Upper lobe of left lung (tissue), 6 donors: ENCODE measurements around the gene PHF8. TPM values are rescaled to one million over a fixed set of nuclear protein-coding genes. Genes with fewer than 3 reads are reported as not detected.

Experiments used
- ATAC-seq, 2 donors: fragments of 200-7000 bp; cut with Tn5 transposase; one replicate each; pipeline ENCODE4 v1.9.1; 2022; ENCODE audit warnings: mild to moderate bottlenecking in 2 of 2, moderate library complexity in 2 of 2; ENCODE audit not compliant: low FRiP score in 2 of 2
- DNase-seq, 2 donors: peaks; one replicate each; pipeline ENCODE4 v3.0.0-alpha.2; 2019 to 2020
- H3K27ac ChIP-seq, 4 donors: fragments of 200-600 bp; sonication (generic); one replicate each; pipeline ENCODE4 v1.5.1; 2016 to 2019
- H3K27me3 ChIP-seq, 4 donors: fragments of 200-600 bp; sonication (generic); one replicate each; pipeline ENCODE4 v1.5.1; 2017 to 2019
- H3K36me3 ChIP-seq, 4 donors: fragments of 200-600 bp; sonication (generic); one replicate each; pipeline ENCODE4 v1.5.1; 2016 to 2019
- H3K4me1 ChIP-seq, 4 donors: fragments of 200-600 bp; sonication (generic); one replicate each; pipeline ENCODE4 v1.5.1; 2018 to 2019
- H3K4me3 ChIP-seq, 4 donors: fragments of 200-600 bp; sonication (generic); one replicate each; pipeline ENCODE4 v1.5.1; 2017 to 2019; ENCODE audit warnings: mild to moderate bottlenecking in 2 of 4, moderate library complexity in 1 of 4
- H3K9me3 ChIP-seq, 4 donors: fragments of 200-600 bp; sonication (generic); one replicate each; pipeline ENCODE4 v1.5.1; 2018 to 2019
- CTCF ChIP-seq, 6 experiments: fragments of 450-650 bp in 4 of 6; fragments of 200-600 bp in 2 of 6; sonication (generic) in 2 of 6; IDR thresholded peaks; one replicate each; pipeline ENCODE4 v1.5.1; 2016 to 2019; ENCODE audit warnings: antibody characterized with exemption in 6 of 6
- EP300 ChIP-seq, 4 donors: sonication (generic); formaldehyde crosslinking; IDR thresholded peaks; one replicate each; pipeline ENCODE4 v1.5.1; 2017; ENCODE audit warnings: antibody characterized with exemption in 4 of 4, control low read depth in 2 of 4
- POLR2A ChIP-seq, 4 donors: fragments of 450-650 bp; IDR thresholded peaks; one replicate each; pipeline ENCODE4 v1.5.1; 2016 to 2017; ENCODE audit warnings: antibody characterized with exemption in 4 of 4, mild to moderate bottlenecking in 2 of 4
- POLR2AphosphoS5 ChIP-seq, 2 donors: sonication (generic); formaldehyde crosslinking; IDR thresholded peaks; one replicate each; pipeline ENCODE4 v1.5.1; 2017; ENCODE audit warnings: antibody characterized with exemption in 2 of 2
- WGBS, 2 donors: methylation state at CpG; one replicate each; pipeline ENCODE4 v1.1.5; 2017 to 2018; 5-methylcytosine and 5-hydroxymethylcytosine counted together
- total RNA-seq, 6 donors: library from RNA; depleted of rRNA in 4 of 6; stranded (reverse); fragments of >200 nt in 4 of 6; gene quantifications; one replicate each; pipeline versions ENCODE4 v1.1.0 to v1.2.1, GENCODE V29; 2016 to 2021
- donor health status: DM: no; HTN: no; CAD: no; lungs with moderate emphysema.
- donor health status: DM: no; HTN: yes; CAD: no; lungs with severe emphysema.

PHF8 gene
- total RNA-seq, 6 donors from 2014 or later: 23.7 to 125 (median 27.1) TPM

DNA sequence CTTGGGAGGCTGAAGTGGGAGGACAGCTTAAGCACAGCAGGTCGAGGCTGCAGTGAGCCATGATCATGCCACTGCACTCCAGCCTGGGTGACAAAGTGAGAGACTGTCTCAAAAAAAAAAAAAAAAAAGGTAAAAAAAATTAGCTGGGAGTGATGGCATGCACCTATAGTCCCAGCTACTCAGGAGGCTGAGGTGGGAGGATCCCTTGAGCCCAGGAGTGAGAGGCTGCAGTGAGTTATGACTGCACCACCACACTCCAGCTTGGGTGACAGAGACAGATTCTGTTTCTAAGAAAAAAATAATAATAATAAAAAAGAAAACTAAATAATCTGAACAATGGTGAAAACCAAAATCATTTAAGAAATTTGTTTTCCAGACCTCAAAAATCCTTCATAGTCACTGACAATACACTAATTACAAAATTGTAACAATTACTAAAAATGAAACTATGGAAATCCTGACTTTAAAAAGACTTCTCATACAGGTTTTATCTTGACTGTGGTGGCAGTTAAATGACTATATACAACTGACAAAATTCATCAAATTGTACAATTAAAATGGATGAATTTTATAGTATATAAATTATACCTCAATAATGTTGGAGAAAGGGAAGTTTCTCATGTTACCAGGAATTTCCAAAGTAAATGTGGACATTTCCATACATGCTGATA is 31.3 kb downstream of the PHF8 start:
- no peaks in the 10 kb centered on the region for H3K27me3 ChIP-seq
- H3K4me3 ChIP-seq: no peak overlapping the region
- H3K9me3 ChIP-seq: no peaks in the 10 kb centered on the region
- ATAC-seq (no peak), DNase-seq (no peak)
- H3K36me3 ChIP-seq: peaks cover 2 to 57% (median 14%) of the 10 kb centered on the region in 4 donors
- H3K4me1 ChIP-seq: no peaks in the 10 kb centered on the region
- TF ChIP-seq POLR2A (IDR thresholded peaks at IDR 0.05) (no peak), EP300 (IDR thresholded peaks at IDR 0.05) (no peak), POLR2AphosphoS5 (IDR thresholded peaks at IDR 0.05) (no peak), CTCF (IDR thresholded peaks at IDR 0.05) (no peak)
- 74 to 100% methylated on average over 1 of the region's 1 CpG for WGBS, 2 donors
- no peak overlapping the region for H3K27ac ChIP-seq

GRCh38 chrX:54007682-54008081 is 36.6 kb downstream of the PHF8 start:
- TF ChIP-seq CTCF (IDR thresholded peaks at IDR 0.05) (no peak), POLR2AphosphoS5 (IDR thresholded peaks at IDR 0.05) (no peak), EP300 (IDR thresholded peaks at IDR 0.05) (no peak), POLR2A (IDR thresholded peaks at IDR 0.05) (no peak)
- Histone ChIP-seq H3K4me1 (no peaks in the 10 kb centered on the region), H3K36me3 (peaks cover 0 to 32% (median 2%) of the 10 kb centered on the region in 4 donors), H3K4me3 (no peak overlapping the region), H3K9me3 (no peaks in the 10 kb centered on the region), H3K27me3 (no peaks in the 10 kb centered on the region), H3K27ac (no peak overlapping the region)
- no peak for DNase-seq
- WGBS, 2 donors: 80 to 87% methylated on average over 4 of the region's 4 CpGs
- no peak for ATAC-seq

GRCh38 chrX:53997724-53998123 is 46.5 kb downstream of the PHF8 start:
- DNase-seq (no peak), ATAC-seq (no peak)
- no peaks in the 10 kb centered on the region for H3K27me3 ChIP-seq
- H3K4me3 ChIP-seq: no peak overlapping the region
- no peak overlapping the region for H3K27ac ChIP-seq
- no peaks in the 10 kb centered on the region for H3K9me3 ChIP-seq
- H3K4me1 ChIP-seq: no peaks in the 10 kb centered on the region
- TF ChIP-seq POLR2AphosphoS5 (IDR thresholded peaks at IDR 0.05) (no peak), POLR2A (IDR thresholded peaks at IDR 0.05) (no peak), EP300 (IDR thresholded peaks at IDR 0.05) (no peak)
- 73 to 83% methylated on average over 2 of the region's 2 CpGs for WGBS, 2 donors
- H3K36me3 ChIP-seq: peaks cover 0 to 59% (median 24%) of the 10 kb centered on the region in 4 donors

GRCh38 chrX:53992589-53992988 is 51.7 kb downstream of the PHF8 start:
- ATAC-seq (peak in 1 of 2 donors; percentile 22), DNase-seq (no peak)
- Histone ChIP-seq H3K27me3 (no peaks in the 10 kb centered on the region), H3K27ac (no peak overlapping the region), H3K4me3 (no peak overlapping the region), H3K36me3 (peaks cover 0 to 35% (median 15%) of the 10 kb centered on the region in 4 donors), H3K4me1 (no peaks in the 10 kb centered on the region), H3K9me3 (no peaks in the 10 kb centered on the region)
- TF ChIP-seq POLR2A (IDR thresholded peaks at IDR 0.05) (no peak), CTCF (IDR thresholded peaks at IDR 0.05) (no peak), POLR2AphosphoS5 (IDR thresholded peaks at IDR 0.05) (no peak), EP300 (IDR thresholded peaks at IDR 0.05) (no peak)
- 74 to 100% methylated on average over 1 to 4 of the region's 4 CpGs for WGBS, 2 donors

DNA sequence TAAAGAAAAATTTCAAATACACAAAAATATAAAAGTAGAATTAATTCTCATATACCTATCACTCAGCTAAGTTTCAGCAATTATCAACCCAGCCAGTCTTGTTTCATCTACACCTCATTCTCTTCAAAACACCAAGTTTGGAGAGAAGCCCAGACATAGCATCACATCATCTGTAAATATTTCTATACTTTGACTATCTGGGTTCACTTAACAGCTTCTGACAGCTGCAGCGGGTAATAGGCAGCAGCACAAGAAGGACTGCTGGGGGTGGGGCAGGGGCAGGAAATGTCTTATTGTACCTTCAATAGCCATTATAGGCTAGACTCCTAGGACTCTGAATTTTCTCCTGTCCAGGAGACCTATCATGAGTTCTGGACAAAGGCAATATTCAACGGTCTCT is 54.1 kb downstream of the PHF8 start:
- Histone ChIP-seq H3K4me3 (no peak overlapping the region), H3K4me1 (no peaks in the 10 kb centered on the region), H3K27me3 (no peaks in the 10 kb centered on the region), H3K36me3 (peaks cover 0 to 49% (median 18%) of the 10 kb centered on the region in 4 donors), H3K9me3 (no peaks in the 10 kb centered on the region), H3K27ac (no peak overlapping the region)
- 72 to 85% methylated on average over 2 of the region's 2 CpGs for WGBS, 2 donors
- DNase-seq (no peak), ATAC-seq (no peak)
- TF ChIP-seq POLR2AphosphoS5 (IDR thresholded peaks at IDR 0.05) (no peak), CTCF (IDR thresholded peaks at IDR 0.05) (no peak), EP300 (IDR thresholded peaks at IDR 0.05) (no peak), POLR2A (IDR thresholded peaks at IDR 0.05) (no peak)
